K562 (cell line): ENCODE data around the gene DAGLA. TPM values are rescaled to one million over a fixed set of nuclear protein-coding genes. Genes with fewer than 3 reads are reported as not detected.

Source experiments
- ATAC-seq: fragments of 200-7000 bp; cut with Tn5 transposase; 3 replicates; pipeline ENCODE4 v1.9.1; 2020; ENCODE audit warnings: moderate library complexity
- BruUV-seq: library from RNA; stranded (reverse); fragments of 400-500 nt; replicated peaks from 2 replicates; lab custom pipeline; 2021; lab: Mats Ljungman, UMichigan
- CTCF ChIA-PET: fragments of 300-600 bp; formaldehyde crosslinking; extraction: SDS; loops from one replicate; lab custom pipeline; 2021; ENCODE audit warnings: low intra/inter-chr PET ratio; lab: Yijun Ruan, JAX
- POLR2A ChIA-PET: fragments of 300-600, 350-650 bp; sonication (Branson Sonifier 250); formaldehyde crosslinking; extraction: SDS; loops from one replicate; lab custom pipeline; 2021; ENCODE audit warnings: antibody characterized with exemption, inconsistent platforms; lab: Yijun Ruan, JAX
- DNase-seq, 4 experiments: peaks; one replicate each; pipeline versions ENCODE4 v3.0.0 to v3.0.0-alpha.2; 2011 to 2018; ENCODE audit warnings: low spot score in 3 of 4, mixed read lengths in 3 of 4; ENCODE audit errors: extremely low read depth in 1 of 4
- FAIRE-seq: peaks from 2 replicates; lab custom pipeline; 2011; peaks lifted over from hg19 to GRCh38; lab: Jason Lieb, UNC
- H2AFZ ChIP-seq: 2 replicates; pipeline ENCODE4 v1.6.0; 2011; ENCODE audit warnings: low read depth, low read length, control low read depth, inconsistent platforms
- H3K27ac ChIP-seq: fragments of 200-600 bp; 3 replicates; pipeline ENCODE4 v1.8.0; 2011; ENCODE audit warnings: low read depth, mild to moderate bottlenecking, control low read depth, inconsistent platforms, low read length, moderate library complexity, mixed read lengths; ENCODE audit errors: extremely low read depth
- H3K27me3 ChIP-seq, 2 experiments: fragments of 300-600 bp in 1 of 2; 2 replicates in 1 of 2; 3 replicates in 1 of 2; pipeline versions ENCODE4 v1.6.0 to v1.8.0; 2011; ENCODE audit warnings: inconsistent platforms in 2 of 2, low read length in 2 of 2, mild to moderate bottlenecking in 1 of 2, mixed read lengths in 1 of 2, moderate library complexity in 1 of 2; ENCODE audit not compliant: control insufficient read depth in 2 of 2, insufficient read depth in 2 of 2
- H3K36me3 ChIP-seq: fragments of 300-600 bp; 3 replicates; pipeline ENCODE4 v1.8.0; 2011; ENCODE audit warnings: mild to moderate bottlenecking, low read length, inconsistent platforms; ENCODE audit not compliant: control insufficient read depth, insufficient read depth
- H3K4me1 ChIP-seq, 2 experiments: fragments of 200-600 bp in 1 of 2; replicated peaks in 1 of 2; 2 replicates in 1 of 2; 3 replicates in 1 of 2; pipeline versions ENCODE4 v1.5.1 to v1.8.0; 2011; ENCODE audit warnings: inconsistent platforms in 2 of 2, low read length in 2 of 2, mild to moderate bottlenecking in 1 of 2, mixed read lengths in 1 of 2, moderate library complexity in 1 of 2; ENCODE audit not compliant: control insufficient read depth in 2 of 2, insufficient read depth in 2 of 2
- H3K4me2 ChIP-seq: 2 replicates; pipeline ENCODE4 v1.6.1; 2011; ENCODE audit warnings: low read length, control low read depth, inconsistent platforms, mixed read lengths; ENCODE audit not compliant: insufficient read depth
- H3K4me3 ChIP-seq: fragments of 200-600 bp; sonication (generic), shearing (Covaris generic); 2 replicates; pipeline ENCODE4 v1.5.1; 2016; ENCODE audit warnings: control low read depth, inconsistent platforms
- H3K79me2 ChIP-seq: fragments of 200-600 bp; 3 replicates; pipeline ENCODE4 v1.8.0; 2011; ENCODE audit warnings: low read length, inconsistent platforms; ENCODE audit not compliant: control insufficient read depth, insufficient read depth
- H3K9ac ChIP-seq, 2 experiments: 2 replicates each; pipeline versions ENCODE4 v1.6.0 to v1.6.1; 2011; ENCODE audit warnings: low read depth in 2 of 2, low read length in 2 of 2, control low read depth in 1 of 2, inconsistent platforms in 1 of 2, mild to moderate bottlenecking in 1 of 2, mixed read lengths in 1 of 2; ENCODE audit not compliant: insufficient read depth in 1 of 2
- H3K9me1 ChIP-seq: one replicate; pipeline ENCODE4 v1.6.0; 2011; ENCODE audit warnings: inconsistent platforms, mild to moderate bottlenecking, low read length, moderate library complexity; ENCODE audit not compliant: control insufficient read depth, insufficient read depth
- H3K9me3 ChIP-seq: replicated peaks from 2 replicates; pipeline ENCODE4 v1.5.1; 2011; ENCODE audit warnings: low read depth, low read length, inconsistent platforms; ENCODE audit not compliant: control insufficient read depth, insufficient read depth
- H4K20me1 ChIP-seq: replicated peaks from 2 replicates; pipeline ENCODE4 v1.6.1; 2011; ENCODE audit warnings: low read length, inconsistent platforms, mixed read lengths; ENCODE audit not compliant: control insufficient read depth, insufficient read depth
- BRCA1 ChIP-seq, 2 experiments: fragments of 450-650 bp in 1 of 2; sonication (generic) in 1 of 2; formaldehyde crosslinking in 1 of 2; IDR thresholded peaks; 2 replicates each; pipeline versions ENCODE4 v1.5.0 to v1.6.1; 2017 to 2020; ENCODE audit warnings: mild to moderate bottlenecking in 1 of 2, missing genetic modification reagents in 1 of 2
- C11orf30 ChIP-seq: fragments of 450-650 bp; IDR thresholded peaks from 2 replicates; pipeline ENCODE4 v1.6.1; 2016; ENCODE audit warnings: low read depth, mild to moderate bottlenecking
- HDAC8 ChIP-seq: fragments of 450-650 bp; IDR thresholded peaks from 2 replicates; pipeline ENCODE4 v1.6.1; 2016; ENCODE audit warnings: mild to moderate bottlenecking, missing genetic modification characterization, moderate library complexity, missing compliant biosample characterization
- KLF13 ChIP-seq: fragments of 450-650 bp; IDR thresholded peaks from 2 replicates; pipeline ENCODE4 v1.6.1; 2016; ENCODE audit warnings: missing genetic modification characterization, low read depth, mild to moderate bottlenecking, missing compliant biosample characterization, moderate library complexity, borderline replicate concordance
- POLR3A ChIP-seq: IDR thresholded peaks from 2 replicates; pipeline ENCODE4 v1.6.1; 2011; ENCODE audit warnings: borderline replicate concordance, mild to moderate bottlenecking, moderate library complexity; ENCODE audit not compliant: insufficient read length, insufficient read depth; ENCODE audit errors: extremely low read depth
- TAF15 ChIP-seq: fragments of 200-400 bp; formaldehyde crosslinking; IDR thresholded peaks from 2 replicates; pipeline ENCODE4 v1.6.1; 2017; ENCODE audit warnings: mild to moderate bottlenecking, low read depth, low read length, moderate library complexity
- YY1 ChIP-seq, 3 experiments: IDR thresholded peaks; 2 replicates each; pipeline ENCODE4 v1.6.1; 2011; ENCODE audit warnings: low read length in 2 of 3, mild to moderate bottlenecking in 2 of 3, moderate library complexity in 2 of 3, borderline replicate concordance in 1 of 3, control low read depth in 1 of 3, low read depth in 1 of 3; ENCODE audit not compliant: insufficient read depth in 3 of 3, insufficient replicate concordance in 2 of 3, control insufficient read depth in 1 of 3, insufficient read length in 1 of 3; ENCODE audit errors: extremely low read depth in 1 of 3
- ZNF3 ChIP-seq: fragments of 250-450 bp; sonication (Bioruptor Pico); IDR thresholded peaks from 2 replicates; pipeline ENCODE4 v1.5.0; 2021; ENCODE audit warnings: mild to moderate bottlenecking, moderate library complexity
- ZNF551 ChIP-seq: fragments of 250-450 bp; sonication (Bioruptor Pico); IDR thresholded peaks from 2 replicates; pipeline ENCODE4 v1.5.0; 2021; ENCODE audit warnings: mild to moderate bottlenecking, moderate library complexity
- ZNF586 ChIP-seq: fragments of 450-650 bp; formaldehyde crosslinking; conservative IDR thresholded peaks from 2 replicates; pipeline ENCODE4 v1.4.0; 2020; ENCODE audit warnings: mild to moderate bottlenecking, moderate library complexity
- WGBS: fragments of 100-300 bp; shearing (Covaris generic); methylation state at CpG from one replicate; pipeline ENCODE4 v1.1.6; 2016; ENCODE audit warnings: low coverage, mixed read lengths; ENCODE audit not compliant: insufficient coverage; ENCODE audit errors: missing lambda C conversion rate; 5-methylcytosine and 5-hydroxymethylcytosine counted together
- in situ Hi-C: fragments of 300-500 bp; cut with MboI; formaldehyde crosslinking; loops from 4 replicates; pipeline ENCODE4 v1.15.0; 2018; ENCODE audit warnings: inconsistent platforms, mixed read lengths
- intact Hi-C: fragments of 100-400 bp; cut with micrococcal nuclease; formaldehyde crosslinking; loops from 2 replicates; pipeline ENCODE4 v1.14.2; 2022
- polyA plus RNA-seq, 8 experiments: library from polyadenylated mRNA; depleted of rRNA in 4 of 8; stranded (reverse) in 5 of 8; unstranded in 3 of 8; fragments of >200 nt; fragmentation: Nextera tagmentation in 2 of 8; fragmentation: Illumina TruSeq in 1 of 8; extraction: Ambion mirVana in 2 of 8; extraction: Trizol in 1 of 8; gene quantifications; 2 replicates each; pipeline versions ENCODE4 v1.2.1 to v1.2.3, GENCODE V29; 2011 to 2014; ENCODE audit warnings: inconsistent platforms in 1 of 8, missing spikeins in 1 of 8
- total RNA-seq, 7 experiments: library from RNA; depleted of rRNA in 6 of 7; stranded (reverse); fragments of >200 nt in 6 of 7; fragmentation: Illumina TruSeq in 2 of 7; extraction: Trizol in 2 of 7; gene quantifications; 2 replicates each; pipeline versions ENCODE4 v1.2.1 to v1.2.3, GENCODE V29; 2011 to 2021; ENCODE audit warnings: low replicate concordance in 1 of 7

The DAGLA gene
- total and polyA plus RNA-seq, 9 of the 15 experiments (the other 6 are each of a cell fraction or from before 2014, with no cell fraction given), result 0.03 to 0.16 (median 0.04) TPM; not detected in 4

DNA sequence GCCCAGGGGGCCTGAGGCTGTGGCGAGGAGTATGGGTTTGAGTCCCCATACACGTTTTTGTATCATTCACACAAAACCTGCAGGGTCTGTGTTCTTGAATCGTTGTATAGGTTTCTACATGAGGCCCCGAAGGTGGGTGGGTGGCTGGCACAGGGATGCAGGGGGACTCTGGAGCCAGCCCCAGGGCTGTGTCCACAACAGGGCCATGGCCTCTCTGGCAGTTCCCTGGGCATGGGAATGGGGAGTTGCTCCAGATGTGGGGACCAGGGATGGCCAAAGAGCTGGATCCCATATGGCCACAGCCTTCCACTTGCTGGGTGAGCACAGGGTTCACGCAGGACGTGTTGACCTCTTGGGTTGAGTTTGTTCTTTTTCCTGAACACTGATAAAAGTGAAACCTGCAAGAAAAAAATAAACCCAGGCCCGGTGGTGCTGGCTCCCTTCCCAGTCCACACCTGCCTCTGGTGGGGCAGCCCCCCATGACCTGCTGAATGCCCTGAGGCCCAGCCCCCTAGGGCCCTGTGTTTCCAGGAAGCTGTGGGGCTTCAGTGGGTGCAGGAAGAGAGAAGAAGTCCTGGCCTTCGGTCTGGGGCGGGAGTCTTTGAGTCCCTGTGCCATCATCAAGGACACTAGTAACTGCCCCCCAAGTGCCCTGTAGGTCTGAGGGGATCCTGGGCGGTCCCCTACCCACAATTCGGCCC, 88.3 kb downstream of the DAGLA start:
- Histone ChIP-seq H3K79me2 (no peaks in the 10 kb centered on the region; the same call in 2 of the 3 replicates), H3K4me2 (no peak overlapping the region), H3K4me1 (peaks cover 12 to 73% of the 10 kb centered on the region in 2 experiments; a peak in 4 of 5 replicates), H3K27me3 (no peaks in the 10 kb centered on the region), H3K36me3 (peaks cover 6% of the 10 kb centered on the region; the same call in 1 of the 3 replicates), H3K9me1 (no peaks in the 10 kb centered on the region), H3K27ac (no peak overlapping the region), H4K20me1 (no peaks in the 10 kb centered on the region), H2AFZ (no peak overlapping the region), H3K9me3 (no peaks in the 10 kb centered on the region), H3K9ac (no peak overlapping the region; a peak in 1 of 4 replicates), H3K4me3 (no peak overlapping the region)
- in situ Hi-C loops (no loop called here), intact Hi-C loops (no loop called here)
- CTCF ChIA-PET, result no interaction called here
- no peak for FAIRE-seq
- POLR2A ChIA-PET, result interaction anchor here (0.7 kb wide), 1 partner anchor 23 kb away, joined by 3 read pairs; no protein-coding TSS in a partner anchor
- no peak for DNase-seq
- no TSS peak for BruUV-seq
- TF ChIP-seq HDAC8 (tag), result no peak
- TF ChIP-seq POLR3A, result no peak
- TF ChIP-seq YY1 (IDR thresholded peaks at IDR 0.05; ENCODE audit: borderline replicate concordance in 1 of 3, control insufficient read depth in 1 of 3, extremely low read depth in 1 of 3, insufficient read depth in 3 of 3, insufficient read length in 1 of 3, insufficient replicate concordance in 2 of 3, low read depth in 1 of 3, low read length in 2 of 3), result no peak
- no peak for TF ChIP-seq BRCA1 (IDR thresholded peaks at IDR 0.05)
- TF ChIP-seq BRCA1 (CRISPR knock-in tag; IDR thresholded peaks at IDR 0.05), result no peak
- TF ChIP-seq ZNF551, result no peak
- TF ChIP-seq ZNF586 (CRISPR knock-in tag), result no peak
- no peak for TF ChIP-seq C11orf30
- no peak for TF ChIP-seq ZNF3 (CRISPR knock-in tag)
- no peak for TF ChIP-seq TAF15
- TF ChIP-seq KLF13 (tag), result no peak
- ATAC-seq, result no peak
- 50% methylated on average over 11 of the region's 11 CpGs for WGBS
